DND-41 (cell line): ENCODE results near the gene GHRL.

Experiments used
- ATAC-seq: fragments of 200-7000 bp; cut with Tn5 transposase; 3 replicates; pipeline ENCODE4 v1.9.1; 2021; ENCODE audit warnings: low read depth; ENCODE audit not compliant: insufficient read depth
- DNase-seq: peaks from one replicate; pipeline ENCODE4 v3.0.0-alpha.2; 2020
- H2AFZ ChIP-seq: 2 replicates; pipeline ENCODE4 v1.6.0; 2012; ENCODE audit warnings: low read depth, low read length
- H3K27ac ChIP-seq: 2 replicates; pipeline ENCODE4 v1.5.1; 2012; ENCODE audit warnings: low read length, inconsistent platforms
- H3K27me3 ChIP-seq: fragments of 200-600 bp; sonication (generic); 2 replicates; pipeline ENCODE4 v1.6.0; 2012; ENCODE audit warnings: low read length, mild to moderate bottlenecking, inconsistent platforms; ENCODE audit not compliant: insufficient read depth, poor library complexity
- H3K36me3 ChIP-seq: 2 replicates; pipeline ENCODE4 v1.5.1; 2012; ENCODE audit warnings: low read length, inconsistent platforms; ENCODE audit not compliant: insufficient read depth
- H3K4me1 ChIP-seq: 2 replicates; pipeline ENCODE4 v1.5.1; 2012; ENCODE audit warnings: mild to moderate bottlenecking, low read length; ENCODE audit not compliant: insufficient read depth
- H3K4me2 ChIP-seq: 2 replicates; pipeline ENCODE4 v1.6.0; 2012; ENCODE audit warnings: mild to moderate bottlenecking, moderate library complexity, low read length, inconsistent platforms; ENCODE audit not compliant: insufficient read depth
- H3K4me3 ChIP-seq, 2 experiments: fragments of 200-600 bp in 1 of 2; shearing (Covaris generic) in 1 of 2; 2 replicates each; pipeline ENCODE4 v1.5.1; 2012 to 2016; ENCODE audit warnings: inconsistent platforms in 2 of 2, low read length in 2 of 2, mild to moderate bottlenecking in 2 of 2, low read depth in 1 of 2, moderate library complexity in 1 of 2
- H3K79me2 ChIP-seq: 2 replicates; pipeline ENCODE4 v1.6.0; 2012; ENCODE audit warnings: low read length, inconsistent platforms; ENCODE audit not compliant: insufficient read depth
- H3K9ac ChIP-seq: 2 replicates; pipeline ENCODE4 v1.6.0; 2012; ENCODE audit warnings: low read depth, mild to moderate bottlenecking, inconsistent platforms, low read length, moderate library complexity
- H3K9me3 ChIP-seq: 2 replicates; pipeline ENCODE4 v1.5.1; 2012; ENCODE audit warnings: low read length, moderate library complexity, mild to moderate bottlenecking, inconsistent platforms; ENCODE audit not compliant: insufficient read depth, severe bottlenecking
- H4K20me1 ChIP-seq: 2 replicates; pipeline ENCODE4 v1.6.0; 2012; ENCODE audit warnings: low read length; ENCODE audit not compliant: insufficient read depth
- CTCF ChIP-seq: IDR thresholded peaks from 2 replicates; pipeline ENCODE4 v1.5.1; 2012; ENCODE audit warnings: borderline replicate concordance, low read length, moderate library complexity, mild to moderate bottlenecking; ENCODE audit not compliant: poor library complexity, severe bottlenecking; ENCODE audit errors: extremely low read depth
- EZH2 ChIP-seq: IDR thresholded peaks from 3 replicates; pipeline ENCODE4 v1.6.1; 2012; ENCODE audit warnings: borderline replicate concordance, low read depth, mild to moderate bottlenecking, moderate library complexity, low read length, inconsistent platforms; ENCODE audit not compliant: severe bottlenecking

The GHRL gene

GRCh38 chr3:10338164-10338470 lies 45.4 kb upstream of the GHRL start:
- H3K36me3 ChIP-seq, result no peaks in the 10 kb centered on the region
- no peak for ATAC-seq
- no peaks in the 10 kb centered on the region for H3K9me3 ChIP-seq
- H3K27me3 ChIP-seq, result no peaks in the 10 kb centered on the region
- no peaks in the 10 kb centered on the region; the same call in 1 of the 2 replicates for H4K20me1 ChIP-seq
- H3K4me1 ChIP-seq, result no peaks in the 10 kb centered on the region
- H3K4me2 ChIP-seq, result no peak overlapping the region
- H3K79me2 ChIP-seq, result no peaks in the 10 kb centered on the region
- H3K4me3 ChIP-seq, result no peak overlapping the region
- H3K27ac ChIP-seq, result no peak overlapping the region
- TF ChIP-seq EZH2, result no peak
- no peak for TF ChIP-seq CTCF
- H3K9ac ChIP-seq, result no peak overlapping the region
- DNase-seq, result no peak
- H2AFZ ChIP-seq, result no peak overlapping the region

GRCh38 chr3:10337323-10338163 lies 44.8 kb upstream of the GHRL start:
- TF ChIP-seq CTCF (no peak), EZH2 (no peak)
- DNase-seq (no peak), ATAC-seq (no peak)
- Histone ChIP-seq H4K20me1 (no peaks in the 10 kb centered on the region; the same call in 1 of the 2 replicates), H3K4me1 (no peaks in the 10 kb centered on the region), H3K27me3 (no peaks in the 10 kb centered on the region), H3K36me3 (no peaks in the 10 kb centered on the region), H3K4me2 (no peak overlapping the region), H3K9me3 (no peaks in the 10 kb centered on the region), H3K79me2 (no peaks in the 10 kb centered on the region), H3K4me3 (no peak overlapping the region), H3K27ac (no peak overlapping the region), H2AFZ (no peak overlapping the region), H3K9ac (no peak overlapping the region)

GRCh38 chr3:10336761-10337160 lies 44.0 kb upstream of the GHRL start:
- no peak overlapping the region for H3K4me3 ChIP-seq
- no peaks in the 10 kb centered on the region for H3K79me2 ChIP-seq
- H3K4me2 ChIP-seq, result no peak overlapping the region
- H3K27me3 ChIP-seq, result no peaks in the 10 kb centered on the region
- H3K9ac ChIP-seq, result no peak overlapping the region
- DNase-seq (no peak), ATAC-seq (no peak)
- no peak overlapping the region for H3K27ac ChIP-seq
- no peak overlapping the region for H2AFZ ChIP-seq
- H3K36me3 ChIP-seq, result no peaks in the 10 kb centered on the region
- H4K20me1 ChIP-seq, result no peaks in the 10 kb centered on the region; the same call in 1 of the 2 replicates
- TF ChIP-seq EZH2 (no peak), CTCF (no peak)
- no peaks in the 10 kb centered on the region for H3K4me1 ChIP-seq
- H3K9me3 ChIP-seq, result no peaks in the 10 kb centered on the region
